C4-2B (cell line): Measurements from ENCODE around the gene CCL3.
"Not testable (repeated sequence)": the region's sequence is repeated elsewhere in the genome, so short reads cannot be mapped to it uniquely, and the experiment has no call there.

Experiments
- H3K27ac ChIP-seq: fragments of 450-650 bp; 2 replicates; pipeline ENCODE4 v1.5.1; 2017
- CTCF ChIP-seq: fragments of 450-650 bp; conservative IDR thresholded peaks from 2 replicates; pipeline ENCODE4 v1.5.1; 2017; ENCODE audit warnings: mild to moderate bottlenecking
- ZFX ChIP-seq: fragments of 450-650 bp; IDR thresholded peaks from 2 replicates; pipeline ENCODE4 v1.6.1; 2017

Gene CCL3

GRCh38 chr17:36095992-36096391 is 6.0 kb upstream of the CCL3 start:
- TF ChIP-seq CTCF = no peak
- peak overlapping the region; percentile 26 for H3K27ac ChIP-seq

- no peak for TF ChIP-seq CTCF
- TF ChIP-seq ZFX = no peak
Measured at GRCh38 chr17:36094746-36095145, 4.8 kb upstream of the CCL3 start.

GRCh38 chr17:36094232-36094631 is 4.3 kb upstream of the CCL3 start:
- no peak for TF ChIP-seq ZFX
- no peak for TF ChIP-seq CTCF

More at GRCh38 chr17:36094746-36095145, 4.8 kb upstream of the CCL3 start:
- no peak overlapping the region for H3K27ac ChIP-seq

GRCh38 chr17:36092715-36093114 is 2.8 kb upstream of the CCL3 start:
- not testable (repeated sequence) for H3K27ac ChIP-seq

More at GRCh38 chr17:36094232-36094631, 4.3 kb upstream of the CCL3 start:
- no peak overlapping the region for H3K27ac ChIP-seq

- TF ChIP-seq ZFX = no peak
- TF ChIP-seq CTCF = no peak
- no peak overlapping the region for H3K27ac ChIP-seq
Measured at GRCh38 chr17:36092230-36092629, 2.3 kb upstream of the CCL3 start.

GRCh38 chr17:36089339-36089865 is 541 bp downstream of the CCL3 start:
- H3K27ac ChIP-seq = no peak overlapping the region
- TF ChIP-seq CTCF = no peak
- no peak for TF ChIP-seq ZFX

GRCh38 chr17:36088670-36089338 is 1.1 kb downstream of the CCL3 start:
- no peak overlapping the region for H3K27ac ChIP-seq

GRCh38 chr17:36087897-36088572 is 1.9 kb downstream of the CCL3 start:
- H3K27ac ChIP-seq = not testable (repeated sequence)

More at GRCh38 chr17:36088670-36089338, 1.1 kb downstream of the CCL3 start:
- TF ChIP-seq ZFX (no peak), CTCF (no peak)

GRCh38 chr17:36087471-36087870 is 2.5 kb downstream of the CCL3 start:
- not testable (repeated sequence) for H3K27ac ChIP-seq
